Esophagus muscularis mucosa (tissue), 4 donors: ENCODE data around the gene CARF. TPM values are rescaled to one million over a fixed set of nuclear protein-coding genes. Genes with fewer than 3 reads are reported as not detected.
"Not testable (repeated sequence)": the region's sequence is repeated elsewhere in the genome, so short reads cannot be mapped to it uniquely, and the experiment has no call there.

Source experiments
- DNase-seq: peaks from one replicate; pipeline ENCODE4 v3.0.0-alpha.2; 2017; ENCODE audit errors: extremely low spot score
- H3K27ac ChIP-seq, 4 donors: fragments of 200-600 bp; sonication (generic); replicated peaks in 1 of 4; 1 replicate in 3 of 4; 2 replicates in 1 of 4; pipeline ENCODE4 v1.5.1; 2016 to 2019; ENCODE audit warnings: mild to moderate bottlenecking in 1 of 4
- H3K27me3 ChIP-seq, 4 donors: fragments of 200-600 bp; sonication (generic); one replicate each; pipeline versions ENCODE4 v1.5.1 to v1.6.0; 2016 to 2019
- H3K36me3 ChIP-seq, 4 donors: fragments of 200-600 bp; sonication (generic); one replicate each; pipeline ENCODE4 v1.5.1; 2016 to 2019
- H3K4me1 ChIP-seq, 4 donors: fragments of 200-600 bp; sonication (generic); one replicate each; pipeline ENCODE4 v1.5.1; 2016 to 2019
- H3K4me3 ChIP-seq, 4 donors: fragments of 200-600 bp; sonication (generic); 1 replicate in 2 of 4; 2 replicates in 2 of 4; pipeline ENCODE4 v1.5.1; 2016 to 2019; ENCODE audit warnings: mild to moderate bottlenecking in 4 of 4, moderate library complexity in 1 of 4
- H3K9me3 ChIP-seq, 4 donors: fragments of 200-600 bp; sonication (generic); 1 replicate in 3 of 4; 2 replicates in 1 of 4; pipeline ENCODE4 v1.5.1; 2016 to 2019
- CTCF ChIP-seq, 3 experiments: fragments of 200-600 bp in 2 of 3; fragments of 450-650 bp in 1 of 3; sonication (generic) in 2 of 3; IDR thresholded peaks; one replicate each; pipeline ENCODE4 v1.5.1; 2017 to 2019; ENCODE audit warnings: antibody characterized with exemption in 3 of 3, mild to moderate bottlenecking in 2 of 3, moderate library complexity in 1 of 3
- EP300 ChIP-seq: sonication (generic); formaldehyde crosslinking; IDR thresholded peaks from one replicate; pipeline ENCODE4 v1.6.1; 2017; ENCODE audit warnings: antibody characterized with exemption
- POLR2A ChIP-seq: fragments of 450-650 bp; IDR thresholded peaks from one replicate; pipeline ENCODE4 v1.6.1; 2017; ENCODE audit warnings: antibody characterized with exemption, moderate library complexity, mild to moderate bottlenecking, low read depth
- POLR2AphosphoS5 ChIP-seq, 2 donors: sonication (generic); formaldehyde crosslinking; IDR thresholded peaks; one replicate each; pipeline ENCODE4 v1.6.1; 2017; ENCODE audit warnings: antibody characterized with exemption in 2 of 2
- WGBS: methylation state at CpG from one replicate; pipeline ENCODE4 v1.1.5; 2018; 5-methylcytosine and 5-hydroxymethylcytosine counted together
- intact Hi-C: fragments of 100-400 bp; cut with DNase I; formaldehyde crosslinking; loops from one replicate; pipeline ENCODE4 v1.15.1; 2023
- total RNA-seq, 4 donors: library from RNA; depleted of rRNA; stranded (reverse); fragments of >200 nt; gene quantifications; one replicate each; pipeline versions ENCODE4 v1.1.0 to v1.2.1, GENCODE V29; 2016

CARF gene
- total RNA-seq, 4 donors from 2014 or later: 8.0 to 16.6 (median 12.8) TPM

- Histone ChIP-seq H3K4me3 (no peak overlapping the region), H3K9me3 (no peaks in the 10 kb centered on the region), H3K27ac (no peak overlapping the region), H3K4me1 (no peaks in the 10 kb centered on the region), H3K27me3 (no peaks in the 10 kb centered on the region), H3K36me3 (peaks cover 0 to 3% (median 0%) of the 10 kb centered on the region in 4 donors)
- 93% methylated on average over 3 of the region's 3 CpGs for WGBS
- intact Hi-C loops: no loop called here
- DNase-seq: no peak
- TF ChIP-seq CTCF (IDR thresholded peaks at IDR 0.05) (no peak), POLR2A (no peak), EP300 (no peak), POLR2AphosphoS5 (IDR thresholded peaks at IDR 0.05) (no peak)
Measured at GRCh38 chr2:202990501-202990900, 78.4 kb downstream of the CARF start.

- H3K9me3 ChIP-seq, H3K4me1 ChIP-seq, DNase-seq, H3K27ac ChIP-seq, H3K27me3 ChIP-seq, intact Hi-C loops, H3K4me3 ChIP-seq, H3K36me3 ChIP-seq: not testable (repeated sequence)
- WGBS: 60% methylated on average over 3 of the region's 3 CpGs
Measured at GRCh38 chr2:202997113-202997512, 85.0 kb downstream of the CARF start.

GRCh38 chr2:203002054-203002821 is 90.2 kb downstream of the CARF start:
- 90% methylated on average over 3 of the region's 3 CpGs for WGBS
- H3K9me3 ChIP-seq: no peaks in the 10 kb centered on the region
- H3K4me3 ChIP-seq: no peak overlapping the region
- H3K4me1 ChIP-seq: no peaks in the 10 kb centered on the region
- intact Hi-C loops: no loop called here
- DNase-seq: no peak
- H3K27ac ChIP-seq: no peak overlapping the region
- H3K36me3 ChIP-seq: no peaks in the 10 kb centered on the region
- H3K27me3 ChIP-seq: no peaks in the 10 kb centered on the region
- TF ChIP-seq POLR2A (no peak), CTCF (IDR thresholded peaks at IDR 0.05) (no peak), POLR2AphosphoS5 (IDR thresholded peaks at IDR 0.05) (no peak), EP300 (no peak)

- no peak for TF ChIP-seq EP300
- no peak for TF ChIP-seq POLR2AphosphoS5 (IDR thresholded peaks at IDR 0.05)
- no peak for TF ChIP-seq POLR2A
- TF ChIP-seq CTCF (IDR thresholded peaks at IDR 0.05): no peak
- WGBS: 94% methylated on average over 8 of the region's 8 CpGs
- Histone ChIP-seq H3K27me3 (no peaks in the 10 kb centered on the region), H3K9me3 (no peaks in the 10 kb centered on the region), H3K4me1 (no peaks in the 10 kb centered on the region), H3K36me3 (no peaks in the 10 kb centered on the region), H3K4me3 (no peak overlapping the region), H3K27ac (no peak overlapping the region)
- DNase-seq: peak; percentile 34
- intact Hi-C loops: no loop called here
Measured at GRCh38 chr2:203003716-203004115, 91.6 kb downstream of the CARF start.

GRCh38 chr2:203014456-203015199 is 102.6 kb downstream of the CARF start, which contains the start of gene NBEAL1:
TSS of gene NBEAL1 (plus strand) at chr2:203014875. CDS start at chr2:203016385, 1,510 bp downstream.
- H3K27me3 ChIP-seq: no peaks in the 10 kb centered on the region
- peaks cover 3 to 51% (median 44%) of the 10 kb centered on the region in 4 donors for H3K4me1 ChIP-seq
- H3K27ac ChIP-seq: peak within 1 kb of the TSS; percentile 91 to 96 (median 94)
- WGBS: 0% methylated on average over 11 of the region's 59 CpGs
- no peaks in the 10 kb centered on the region for H3K9me3 ChIP-seq
- H3K36me3 ChIP-seq: no peaks in the 10 kb centered on the region
- TF ChIP-seq EP300 (peak; percentile 40), POLR2A (peak; percentile 69), CTCF (IDR thresholded peaks at IDR 0.05) (no peak), POLR2AphosphoS5 (IDR thresholded peaks at IDR 0.05) (peak; percentile 94 to 98)
- intact Hi-C loops: no loop called here
- peak; percentile 99 for DNase-seq
- H3K4me3 ChIP-seq: peak within 1 kb of the TSS; percentile 78 to 91 (median 83)
